GM23338 (cell line): ENCODE measurements around the gene TTLL5.

Source experiments
- CREB1 ChIP-seq: fragments of 250-450 bp; sonication (Bioruptor Pico); IDR thresholded peaks from 2 replicates; pipeline ENCODE4 v1.5.0; 2020; ENCODE audit warnings: low read depth, mild to moderate bottlenecking, moderate library complexity
- CTCF ChIP-seq, 2 experiments: fragments of 200-600 bp in 1 of 2; sonication (generic) in 1 of 2; conservative IDR thresholded peaks; 2 replicates each; pipeline versions ENCODE4 v1.5.1 to v1.6.1; 2016 to 2017; ENCODE audit warnings: antibody characterized with exemption in 2 of 2, low read depth in 2 of 2, mild to moderate bottlenecking in 2 of 2, moderate library complexity in 1 of 2
- ETS1 ChIP-seq: IDR thresholded peaks from 2 replicates; pipeline ENCODE4 v1.6.1; 2016; ENCODE audit warnings: antibody characterized with exemption
- EZH2 ChIP-seq: fragments of 200-600 bp; sonication (generic); IDR thresholded peaks from one replicate; pipeline ENCODE4 v1.8.0; 2017; ENCODE audit warnings: antibody characterized with exemption, mild to moderate bottlenecking, low read depth; ENCODE audit not compliant: unreplicated experiment
- NANOG ChIP-seq: IDR thresholded peaks from 2 replicates; pipeline ENCODE4 v1.6.1; 2016; ENCODE audit warnings: antibody characterized with exemption, borderline replicate concordance
- POLR2AphosphoS5 ChIP-seq: IDR thresholded peaks from 2 replicates; pipeline ENCODE4 v1.6.1; 2016; ENCODE audit warnings: antibody characterized with exemption, low read depth
- REST ChIP-seq: IDR thresholded peaks from one replicate; pipeline ENCODE4 v1.6.1; 2018; ENCODE audit warnings: antibody characterized with exemption; ENCODE audit not compliant: unreplicated experiment

- no peak for TF ChIP-seq POLR2AphosphoS5
- no peak for TF ChIP-seq CTCF (conservative IDR thresholded peaks at IDR 0.05; ENCODE audit: low read depth in 2 of 2)
- TF ChIP-seq REST, result no peak
- TF ChIP-seq EZH2, result no peak
- no peak for TF ChIP-seq NANOG
- TF ChIP-seq CREB1 (CRISPR knock-in tag), result no peak
- no peak for TF ChIP-seq ETS1
Measured at GRCh38 chr14:75723716-75724115, 62.7 kb downstream of the TTLL5 start.
